ENCODE results near the gene POLR1A.
"Not testable (repeated sequence)": the region's sequence is repeated elsewhere in the genome, so short reads cannot be mapped to it uniquely, and the experiment has no call there.

The POLR1A gene

DNA sequence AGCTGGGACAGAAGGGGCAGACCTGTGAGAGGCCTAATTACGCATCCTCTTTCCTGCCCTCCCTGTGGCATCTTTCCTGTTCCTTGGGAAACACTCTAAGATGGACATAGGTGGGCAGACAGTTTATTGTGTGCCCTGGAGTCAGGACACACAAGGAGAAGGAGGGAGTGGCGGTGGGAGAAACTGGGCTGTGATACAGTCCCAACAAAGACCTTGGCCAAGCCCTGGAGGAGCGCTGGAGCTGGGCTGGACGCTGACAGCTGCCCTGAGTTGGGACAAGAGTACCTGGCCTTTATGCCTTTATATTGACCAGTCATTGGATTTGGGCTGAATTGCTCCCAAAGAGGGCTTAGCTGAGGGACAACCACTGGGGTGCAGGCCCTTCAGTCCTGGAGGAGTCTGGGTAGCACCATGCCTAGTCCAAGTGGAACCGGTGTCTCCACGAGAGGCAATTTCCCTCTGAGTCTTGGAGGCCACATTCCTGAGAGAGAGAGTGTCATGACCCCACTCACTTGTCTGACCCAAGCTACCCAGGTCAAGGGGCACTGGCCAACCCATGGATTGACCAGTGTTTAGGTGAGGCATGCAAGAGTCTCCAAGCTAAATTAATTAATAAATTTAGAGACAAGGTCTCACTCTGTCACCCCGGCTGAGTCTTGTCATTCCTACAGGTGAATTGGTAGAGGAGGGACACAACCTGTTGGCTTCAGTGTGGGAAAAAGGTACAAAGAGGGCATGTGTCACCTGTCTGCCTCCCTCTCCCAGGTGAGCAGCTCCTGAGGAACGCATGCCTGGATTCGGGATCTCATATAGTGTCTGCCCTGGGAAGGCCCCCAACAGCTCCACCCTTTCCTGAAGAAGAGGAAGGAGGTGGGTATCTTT, 109.8 kb downstream of the POLR1A start:
- DNase-seq, result no peak

DNA sequence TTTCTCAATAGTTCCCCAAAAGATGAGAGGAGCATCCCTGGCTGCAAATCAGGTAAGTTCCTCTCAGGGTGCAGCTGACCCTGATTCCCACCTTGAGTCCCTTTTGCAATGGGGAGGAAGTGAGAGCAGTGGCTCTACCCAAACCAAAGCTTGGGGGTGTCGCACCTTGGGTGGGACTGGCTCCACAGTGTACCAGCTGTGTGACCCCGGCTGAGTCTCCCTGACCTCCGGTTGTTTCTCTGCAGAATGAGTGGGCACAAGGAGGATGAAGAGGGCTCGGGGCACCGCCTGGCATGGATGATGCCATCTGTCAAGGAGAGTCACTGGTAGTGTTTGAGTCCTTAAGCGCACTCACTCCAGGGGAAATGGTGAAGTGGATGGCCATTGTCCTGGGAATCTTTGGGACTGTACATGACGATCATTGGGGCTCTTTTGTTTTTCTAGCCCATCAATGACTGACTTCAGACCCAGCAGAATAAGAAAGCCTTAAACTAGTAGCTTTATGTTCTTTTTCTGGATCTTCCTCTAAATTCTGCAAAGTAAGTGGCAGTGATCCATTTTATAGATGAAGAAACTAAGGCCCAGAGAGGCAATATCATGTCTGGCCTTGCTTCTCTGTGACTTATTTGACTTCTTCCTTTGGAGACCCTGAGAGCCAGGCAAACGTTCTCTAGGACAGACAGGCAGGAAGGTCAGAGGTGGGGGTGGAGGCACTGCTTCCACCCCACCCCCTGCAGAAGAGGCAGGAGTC, 110.6 kb downstream of the POLR1A start:
- DNase-seq, result no peak

DNA sequence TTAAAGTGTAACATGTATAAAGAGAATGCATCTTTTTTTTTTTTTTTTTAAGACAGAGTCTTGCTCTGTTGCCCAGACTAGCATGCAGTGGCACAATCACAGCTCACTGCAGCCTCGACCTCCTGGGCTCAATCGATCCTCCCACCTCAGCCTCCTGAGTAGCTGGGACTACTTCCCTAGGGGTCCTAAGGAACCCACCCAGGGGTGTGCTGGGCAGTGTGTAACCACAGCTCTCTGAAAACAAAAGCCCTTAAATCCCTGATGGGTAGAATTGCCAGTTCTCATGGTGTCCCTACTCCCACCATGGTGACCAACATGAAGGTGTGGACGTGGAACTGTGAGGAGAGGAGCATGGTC, 111.3 kb downstream of the POLR1A start:
- DNase-seq, result no peak

DNA sequence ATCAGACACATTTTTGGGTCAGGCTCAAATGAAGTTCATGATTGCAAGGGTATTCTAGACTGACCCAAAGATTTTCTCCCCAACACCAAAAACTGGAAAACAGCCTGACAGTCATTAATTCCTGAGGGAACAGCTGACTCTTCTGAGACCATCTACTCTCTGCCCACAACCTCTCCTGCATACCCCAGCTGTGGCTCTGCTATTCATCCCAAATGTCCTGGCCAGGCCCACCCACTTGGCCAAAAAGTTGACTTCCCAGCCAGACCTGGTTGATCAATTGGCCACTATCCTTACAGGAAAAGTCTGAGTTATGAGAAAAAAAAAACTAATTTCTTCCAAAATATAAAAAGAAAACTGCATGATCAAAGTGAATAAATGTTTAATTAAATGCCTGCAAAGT, 113.1 kb downstream of the POLR1A start:
- no peak for DNase-seq

DNA sequence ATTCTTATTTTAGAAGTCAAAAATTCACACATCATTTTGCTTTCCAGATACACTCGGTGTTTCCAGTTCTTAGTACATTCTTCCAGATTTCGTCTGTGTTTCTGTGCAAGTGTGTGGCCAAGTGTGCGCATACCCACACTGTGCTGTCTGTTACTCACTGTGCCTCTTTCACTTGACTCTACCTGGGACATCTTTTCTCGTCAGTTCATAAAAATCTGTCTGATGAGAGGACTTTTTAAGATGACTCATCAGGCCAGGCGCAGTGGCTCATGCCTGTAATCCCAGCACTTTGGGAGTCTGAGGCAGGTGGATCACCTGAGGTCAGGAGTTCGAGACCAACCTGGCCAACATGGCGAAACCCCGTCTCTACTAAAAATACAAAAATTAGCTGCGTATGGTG, 113.6 kb downstream of the POLR1A start:
- DNase-seq, result not testable (repeated sequence)

DNA sequence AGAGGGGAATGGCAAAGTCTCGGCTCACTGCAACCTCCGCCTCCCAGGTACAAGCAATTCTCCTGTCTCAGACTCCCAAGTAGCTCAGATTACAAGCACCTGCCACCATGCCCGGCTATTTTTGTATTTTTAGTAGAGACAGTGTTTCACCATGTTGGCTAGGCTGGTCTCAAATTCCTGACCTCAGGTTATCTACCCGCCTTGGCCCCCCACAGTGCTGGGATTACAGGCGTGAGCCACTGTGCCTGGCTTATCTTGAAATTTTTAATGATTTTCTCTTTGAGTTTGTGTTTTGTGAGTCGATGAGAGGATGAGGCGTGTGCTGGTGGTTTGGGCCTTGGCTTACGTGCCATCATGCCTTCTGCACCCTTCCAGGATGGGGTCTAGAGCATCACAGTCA, 115.6 kb downstream of the POLR1A start:
- DNase-seq, result no peak

DNA sequence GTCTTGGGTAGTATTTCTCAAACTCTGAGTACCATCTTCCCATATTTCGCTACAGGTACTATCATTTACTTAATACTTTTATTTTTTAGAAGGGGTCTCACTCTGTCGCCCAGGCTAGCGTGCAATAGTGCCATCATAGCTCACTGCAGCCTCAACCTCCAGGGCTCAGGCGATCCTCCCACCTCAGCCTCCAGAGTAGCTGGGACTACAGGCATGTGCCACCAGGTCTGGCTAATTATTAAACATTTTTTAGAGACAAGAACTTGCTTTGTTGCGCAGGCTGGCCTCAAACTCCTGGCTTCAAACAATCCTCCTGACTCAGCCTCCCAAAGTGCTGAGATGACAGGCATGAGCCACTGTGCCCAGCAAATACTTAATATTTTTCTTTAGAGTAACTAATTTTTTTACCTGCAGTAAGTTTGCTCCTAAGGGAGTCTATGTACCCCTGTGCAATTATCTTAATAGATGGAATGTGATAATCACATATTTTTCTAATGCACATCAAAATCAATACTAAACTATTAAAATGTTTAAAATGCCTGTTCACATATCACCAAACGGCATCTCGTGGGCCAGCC, 116.3 kb downstream of the POLR1A start:
- no peak for DNase-seq

DNA sequence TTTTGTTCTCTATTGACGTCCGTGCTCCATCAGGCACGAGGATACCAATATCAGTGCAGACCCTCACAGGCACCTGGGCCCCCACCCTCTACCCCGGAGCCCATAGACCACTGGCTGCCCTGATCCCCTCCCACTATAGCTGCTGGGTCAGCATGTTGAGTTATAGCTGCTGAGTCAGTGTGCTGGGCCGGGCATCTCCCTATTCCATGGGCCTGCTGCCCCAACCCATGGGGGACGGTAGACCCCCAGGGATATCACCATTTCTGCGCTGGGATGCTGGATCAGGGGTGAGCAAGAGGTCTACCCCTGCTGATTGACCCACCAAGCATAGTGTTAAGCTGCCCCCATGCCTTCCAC, 116.8 kb downstream of the POLR1A start:
- no peak for DNase-seq

DNA sequence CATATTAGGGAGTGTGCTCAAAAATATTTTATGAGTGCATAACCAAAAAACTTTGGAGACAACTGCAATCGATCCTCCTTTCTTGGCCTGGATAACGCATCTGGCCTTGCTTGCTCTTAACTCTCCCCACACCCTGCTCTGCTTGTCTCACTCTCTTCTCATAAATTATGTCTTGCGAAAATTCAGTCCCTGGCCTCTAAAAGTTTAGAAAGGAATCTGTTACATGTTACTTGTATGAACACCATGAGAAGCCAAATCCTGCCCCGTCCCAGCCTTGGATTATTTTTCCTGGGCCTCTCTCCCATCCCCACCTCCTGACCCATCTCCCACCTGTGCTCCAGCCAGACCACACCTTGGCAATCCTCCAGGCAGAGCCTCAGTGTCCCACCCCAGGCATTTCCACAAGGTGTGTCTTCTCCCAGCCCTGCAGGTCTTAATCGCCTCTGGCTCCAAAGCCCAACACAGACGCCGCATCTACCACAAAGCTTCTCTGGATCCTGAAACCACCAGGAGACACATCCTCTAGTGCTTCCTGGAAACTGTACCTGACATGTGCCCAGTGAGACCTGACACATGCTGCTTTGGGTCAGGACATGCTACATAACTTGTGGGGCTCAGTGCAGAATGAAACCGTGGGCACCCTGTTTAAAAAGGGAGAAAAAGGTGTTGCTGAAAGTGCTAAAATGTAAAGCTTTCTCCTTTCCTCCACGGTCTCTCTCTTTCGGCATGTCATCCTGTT, 117.3 kb downstream of the POLR1A start:
- no peak for DNase-seq

DNA sequence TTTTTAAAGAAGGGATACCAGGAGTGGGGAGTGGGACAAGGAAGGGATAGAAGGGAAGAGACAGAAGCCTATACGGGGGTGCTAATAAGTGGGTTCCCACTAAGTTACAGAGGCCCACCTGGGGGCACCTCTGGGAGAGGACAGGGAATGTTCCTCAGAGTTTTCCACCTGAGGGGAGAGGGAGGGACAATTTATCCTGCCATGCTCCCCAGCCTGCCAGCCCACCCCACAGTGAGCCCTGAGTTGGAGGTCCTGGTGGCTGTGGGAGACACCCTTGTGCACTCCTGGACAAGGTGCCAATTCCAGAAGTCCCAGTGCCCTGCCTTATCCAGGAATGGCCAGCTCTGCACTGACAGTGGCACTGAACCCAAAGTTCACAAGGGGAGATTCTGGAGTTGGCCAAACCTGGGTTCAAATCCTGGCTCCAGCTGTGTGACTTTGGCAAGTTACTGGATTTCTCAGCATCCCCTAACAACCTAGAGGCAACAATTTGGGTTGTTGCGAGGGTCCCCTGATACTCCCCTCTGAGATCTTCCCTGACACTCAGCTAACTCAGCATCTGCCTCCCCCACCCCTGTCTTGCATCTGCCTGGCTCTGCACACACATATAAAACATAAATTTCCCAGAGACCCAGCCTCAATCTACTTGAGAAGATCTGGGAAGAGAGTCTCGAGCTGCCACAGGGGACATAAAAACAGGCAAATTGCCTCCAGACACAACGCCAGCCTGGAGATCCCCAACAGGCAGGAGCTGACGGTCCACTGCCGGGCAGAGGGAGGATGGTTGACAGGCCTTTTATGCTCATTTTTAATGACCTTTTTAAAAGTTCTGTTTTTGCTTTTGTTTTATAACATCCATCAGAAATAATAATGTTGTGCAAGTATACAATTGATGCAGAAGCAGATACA, 118.2 kb downstream of the POLR1A start:
- DNase-seq, result no peak

DNA sequence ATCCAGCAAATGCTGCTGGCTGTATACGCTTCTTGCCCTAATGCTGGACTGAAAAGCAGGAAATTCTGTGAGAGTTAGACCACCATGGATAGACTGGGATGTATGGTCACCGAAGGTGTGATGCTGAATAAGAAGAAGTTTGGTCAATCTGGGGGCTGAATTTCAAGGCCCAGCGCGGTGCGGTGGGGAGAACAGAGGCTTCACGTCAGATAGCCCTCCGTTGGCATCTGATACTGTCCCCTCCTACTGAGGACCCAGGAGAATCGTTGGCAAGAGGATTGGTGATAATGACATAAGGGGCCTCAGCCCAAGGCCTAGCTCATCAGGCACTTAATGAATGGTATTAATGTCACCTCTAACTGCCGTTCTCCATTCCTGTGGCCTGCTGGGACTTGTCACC, 119.6 kb downstream of the POLR1A start:
- no peak for DNase-seq

DNA sequence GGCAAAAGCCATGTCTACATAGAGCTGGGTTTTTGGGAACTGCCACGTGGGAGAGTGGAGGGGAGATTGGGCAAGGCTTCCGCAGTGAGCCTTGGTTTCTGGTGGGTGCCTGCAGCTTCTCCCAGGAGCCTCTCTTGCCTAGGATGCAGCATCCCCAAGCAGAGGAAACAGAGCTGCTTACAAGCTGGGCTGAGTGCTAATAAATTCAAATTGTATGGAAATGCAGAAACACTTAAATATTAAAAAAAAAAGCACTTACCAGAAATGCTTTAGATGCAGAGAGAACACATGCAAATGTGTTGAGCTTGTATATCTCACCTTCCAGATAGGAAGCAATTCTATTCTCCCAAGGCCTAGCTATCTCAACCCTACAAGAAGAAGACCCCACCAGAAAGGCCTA, 120.9 kb downstream of the POLR1A start:
- peak; percentile 30 to 53 for DNase-seq

DNA sequence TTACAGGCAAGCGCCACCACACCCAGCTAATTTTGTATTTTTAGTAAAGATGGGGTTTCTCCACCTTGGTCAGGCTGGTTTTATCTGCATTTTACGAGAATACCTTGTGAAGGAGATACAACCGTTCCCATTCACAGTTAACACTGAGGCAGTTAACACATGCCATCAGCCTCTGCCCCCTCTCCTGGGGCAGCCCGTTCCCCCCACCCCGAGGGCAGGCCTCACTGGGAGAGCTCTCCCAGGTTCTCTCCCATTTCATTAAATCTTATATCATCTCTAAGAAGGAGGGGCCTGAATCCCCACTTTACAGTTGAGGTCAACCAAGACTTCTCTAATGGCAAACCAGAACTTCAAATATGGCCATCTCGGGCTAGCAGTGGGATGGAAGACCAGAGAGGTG, 121.9 kb downstream of the POLR1A start:
- DNase-seq, result no peak

DNA sequence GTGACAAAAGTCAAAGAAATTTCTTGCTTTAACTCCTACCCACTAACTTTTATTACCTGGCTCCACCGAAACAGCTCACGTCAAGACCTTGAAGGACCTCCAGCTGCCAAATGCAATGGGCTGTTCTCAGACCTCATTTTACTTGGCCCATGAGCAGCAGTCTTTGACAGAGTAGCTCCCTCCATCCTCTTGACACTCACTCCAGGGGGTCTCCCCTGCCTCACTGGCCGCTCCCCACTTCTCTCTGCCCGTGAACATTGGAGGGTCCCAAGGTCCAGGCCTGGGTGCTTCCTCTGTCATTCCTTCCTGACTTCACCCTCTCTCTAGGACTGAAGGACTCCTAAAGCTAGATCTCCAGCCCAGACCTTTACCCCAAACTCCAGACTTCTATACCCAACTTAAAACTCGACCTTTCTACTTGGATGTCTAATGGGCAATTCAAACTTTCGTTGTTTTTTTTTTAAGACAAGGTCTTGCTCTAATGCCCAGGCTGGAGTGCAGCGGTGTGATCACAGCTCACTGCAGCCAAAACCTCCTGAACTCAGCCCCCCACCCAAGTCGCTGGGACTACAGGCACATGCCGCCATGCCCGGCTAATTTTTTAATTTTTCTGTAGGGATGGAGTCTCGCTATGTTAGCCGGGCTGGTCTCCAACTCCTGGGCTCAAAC, 124.0 kb downstream of the POLR1A start:
- no peak for DNase-seq

DNA sequence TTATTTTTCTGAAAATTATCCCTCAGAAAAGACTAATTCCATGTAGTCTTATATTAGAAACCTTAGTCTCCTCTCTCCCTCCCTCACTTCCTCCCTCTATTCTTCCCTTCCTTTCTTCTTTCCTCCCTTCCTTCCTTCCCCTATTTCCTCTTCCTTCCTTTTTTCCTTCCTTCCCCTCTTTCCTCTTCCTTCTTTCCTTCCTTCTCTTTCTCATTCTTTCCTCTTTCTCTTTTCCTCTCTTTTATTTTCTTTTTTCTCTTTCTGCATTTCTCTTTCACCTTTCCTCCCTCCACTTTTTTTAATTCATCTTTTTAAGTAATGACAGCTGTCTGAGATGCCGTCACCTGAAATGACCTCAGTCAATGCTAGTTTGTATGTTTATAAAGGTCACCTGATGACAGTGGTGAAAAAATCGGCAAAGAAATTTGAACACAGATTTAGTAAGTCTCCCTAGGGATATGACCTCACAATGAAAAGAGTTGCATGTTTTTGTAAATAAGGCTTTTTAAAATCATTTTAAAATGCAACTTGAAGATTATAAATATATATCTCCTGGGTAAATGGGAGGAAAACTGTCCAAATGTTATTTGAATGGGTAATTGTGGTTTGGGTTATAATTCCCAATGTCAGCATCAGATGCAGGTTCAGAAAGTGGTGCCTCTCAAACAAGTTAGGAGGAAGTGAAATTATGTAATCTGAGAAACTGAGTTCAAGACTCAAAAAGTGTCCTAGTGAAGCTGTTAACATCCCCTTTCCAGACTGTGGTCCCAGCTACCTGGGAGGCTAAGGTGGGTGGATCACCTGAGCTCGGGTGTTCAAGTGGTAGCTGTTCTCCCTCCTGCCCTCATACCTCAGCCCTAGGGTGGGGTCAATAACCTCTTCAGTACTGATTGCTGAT, 126.6 kb downstream of the POLR1A start:
- no peak for DNase-seq

DNA sequence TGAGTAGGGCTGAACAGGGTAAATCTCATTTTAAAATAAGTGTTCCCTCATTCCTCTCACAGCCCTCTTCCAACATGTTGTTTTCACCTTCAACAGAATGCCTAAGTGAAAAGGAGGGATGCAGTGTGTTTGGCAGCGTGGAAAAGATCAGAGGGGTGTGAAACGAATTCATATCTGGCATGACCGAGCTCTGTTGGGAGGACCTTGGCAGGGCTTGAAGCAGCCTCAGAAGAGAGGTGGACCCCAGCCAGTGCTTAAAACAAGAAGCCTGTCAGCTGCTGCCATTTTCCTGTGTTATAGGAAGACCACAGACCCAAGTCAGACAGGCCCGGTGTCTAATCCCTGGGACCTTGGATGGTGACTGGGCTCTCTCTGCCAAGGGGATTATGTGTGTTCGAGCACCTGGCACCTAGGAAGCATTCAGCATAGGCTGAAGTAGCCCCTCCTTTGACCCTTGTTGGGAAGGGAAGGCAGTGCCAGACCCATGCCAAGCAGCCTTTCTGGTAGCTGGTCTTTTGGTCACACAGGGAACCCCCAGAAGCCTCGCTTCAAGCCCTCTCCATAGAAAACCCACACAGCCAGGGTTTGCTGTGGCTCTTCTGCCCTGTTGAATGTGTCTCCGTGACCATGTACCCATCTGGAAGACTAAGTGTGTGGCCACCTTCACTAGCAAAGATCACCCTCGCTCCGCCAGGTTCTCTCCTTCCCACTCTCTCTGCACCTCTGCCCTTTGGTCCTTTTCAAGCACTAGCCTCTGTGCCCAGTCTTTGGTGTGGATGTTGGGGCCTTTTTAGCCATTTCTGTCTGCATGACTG, 129.4 kb downstream of the POLR1A start:
- no peak for DNase-seq

DNA sequence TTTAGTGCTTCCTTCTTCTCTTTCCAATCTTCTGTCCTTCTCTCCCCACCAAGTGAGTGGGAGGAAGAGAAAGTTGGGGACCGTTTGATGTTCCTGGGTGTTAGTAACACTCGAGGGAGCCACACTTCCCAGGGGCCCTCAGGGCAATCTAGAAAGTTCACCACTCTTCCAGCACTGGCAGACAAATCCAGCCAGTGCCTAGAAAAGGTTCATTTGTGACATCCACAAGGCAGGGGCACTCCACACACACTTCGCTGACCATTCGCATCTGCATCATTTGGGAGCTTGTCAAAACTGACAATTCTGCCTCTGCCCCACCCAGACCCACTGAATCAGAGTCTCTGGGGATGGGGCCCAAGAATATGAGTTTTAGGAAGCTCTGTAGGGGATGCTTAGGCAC, 130.1 kb downstream of the POLR1A start:
- DNase-seq, result no peak

DNA sequence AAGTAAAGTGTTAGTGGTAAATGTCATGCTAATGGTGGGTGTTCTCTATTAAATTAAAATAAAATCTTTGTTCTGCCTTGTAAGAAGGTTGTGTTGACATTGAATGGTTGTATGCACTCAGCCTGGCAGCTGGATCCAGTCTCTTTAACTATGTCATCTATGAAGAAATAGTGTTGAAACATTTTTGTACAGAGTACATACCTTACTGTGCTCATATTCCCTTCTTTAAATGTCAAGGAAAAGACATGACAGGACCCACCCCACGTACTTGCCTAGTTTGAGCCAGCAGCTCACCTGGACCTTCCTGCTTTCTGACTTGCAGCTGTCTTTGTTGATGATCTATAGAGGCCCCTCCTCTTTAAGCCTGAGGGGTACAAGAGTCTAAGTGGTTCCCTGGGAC, 131.3 kb downstream of the POLR1A start:
- DNase-seq, result no peak

DNA sequence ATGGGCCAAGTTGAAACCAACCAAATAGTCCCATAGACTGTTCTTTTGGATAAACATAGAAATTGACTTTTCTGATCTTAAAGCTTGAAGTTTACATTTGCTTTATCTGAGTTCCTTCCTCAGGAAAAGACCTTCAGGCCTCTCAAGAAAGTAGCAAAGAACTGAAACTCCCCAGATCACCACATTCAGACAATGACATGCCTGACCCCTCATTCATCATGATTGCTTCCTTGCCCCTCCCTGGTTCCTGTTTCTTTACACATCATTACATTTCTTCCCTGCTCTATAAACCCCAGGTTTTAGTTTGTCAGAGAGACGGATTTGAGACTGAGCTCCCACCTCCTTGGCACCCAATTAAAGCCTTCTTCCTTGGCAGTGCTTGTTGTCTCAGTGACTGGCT, 133.3 kb downstream of the POLR1A start:
- DNase-seq, result no peak

DNA sequence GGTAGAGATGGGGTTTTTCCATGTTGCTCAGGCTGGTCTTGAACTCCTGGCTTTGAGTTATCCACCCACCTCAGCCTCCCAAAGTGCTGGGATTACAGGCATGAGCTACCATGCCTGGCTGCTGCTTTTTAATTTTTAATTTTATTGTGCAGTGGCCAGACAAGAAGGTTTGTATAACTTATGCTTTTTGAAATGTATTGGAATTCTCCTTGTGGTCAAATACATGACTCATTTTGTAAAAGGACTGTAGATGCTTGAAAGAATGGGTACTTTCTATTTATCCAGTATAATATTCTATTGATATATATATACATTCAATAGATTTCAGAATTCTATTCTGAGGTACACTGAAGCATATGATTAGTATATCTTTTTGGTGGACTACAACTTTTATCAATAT, 134.3 kb downstream of the POLR1A start:
- no peak for DNase-seq

Data from NCI-H526 (cell line).